ENCODE data around the gene SLC35B2. TPM values are rescaled to one million over a fixed set of nuclear protein-coding genes. Genes with fewer than 3 reads are reported as not detected.

The SLC35B2 gene
- total and polyA plus RNA-seq, 9 of the 15 experiments (the other 6 are each of a cell fraction or from before 2014, with no cell fraction given): 14.5 to 59.1 (median 47.1) TPM

DNA sequence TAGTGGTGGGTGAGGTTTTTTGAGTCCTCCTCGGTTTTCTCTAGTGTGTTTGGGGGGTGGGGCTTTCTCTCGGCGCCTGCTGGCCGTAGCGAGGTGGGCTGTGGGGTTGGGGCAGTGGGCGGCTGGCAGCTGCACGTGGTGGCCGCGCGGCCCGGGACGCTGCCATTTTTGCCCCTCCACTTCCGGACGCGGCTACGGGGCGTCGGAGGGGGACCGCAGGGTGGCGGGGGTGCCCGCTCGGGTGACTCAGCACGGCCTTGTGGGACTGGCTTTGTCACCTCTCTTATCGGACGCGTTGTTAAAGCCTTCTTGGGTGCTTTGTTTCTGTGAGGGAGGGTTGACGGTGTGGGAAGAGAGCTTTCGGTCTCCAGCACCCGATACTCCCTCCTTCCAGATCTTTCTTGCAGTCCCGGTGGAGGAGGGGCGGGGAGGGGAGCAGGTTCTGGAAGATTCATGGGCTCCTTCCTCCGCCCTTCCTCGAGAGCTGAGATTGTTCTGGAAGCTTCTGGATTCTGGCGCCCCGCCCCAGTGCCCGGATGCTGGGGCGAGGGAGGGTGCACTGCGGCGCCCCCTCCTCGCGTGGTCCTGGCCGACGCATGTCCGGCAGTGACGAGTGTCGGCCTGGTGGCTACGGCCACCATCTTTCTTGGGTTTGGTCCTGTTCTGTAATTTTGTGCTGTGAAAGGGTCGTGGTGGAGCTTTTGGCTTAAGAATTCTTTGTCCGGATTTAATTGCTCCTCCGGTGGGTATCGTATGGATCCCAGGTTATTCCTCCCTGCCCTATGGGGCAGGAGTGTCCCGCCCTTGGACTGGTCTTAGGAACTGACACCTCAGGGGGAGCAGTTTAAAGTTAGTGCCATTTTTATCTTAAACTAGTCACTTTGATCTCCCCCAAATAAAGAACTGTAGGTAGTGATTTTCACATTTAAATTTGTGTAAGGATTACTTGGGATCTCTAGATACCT lies 9.7 kb downstream of the SLC35B2 start (continued):
- TF ChIP-seq FOXP4 (CRISPR knock-in tag; IDR thresholded peaks at IDR 0.05; ENCODE audit: borderline replicate concordance) (peak; percentile 33; the same call in 1 of the 2 replicates), DDX20 (tag; IDR thresholded peaks at IDR 0.05; ENCODE audit: low read depth) (no peak), CEBPZ (IDR thresholded peaks at IDR 0.05; ENCODE audit: borderline replicate concordance, low read depth, low read length) (no peak), SRF (CRISPR knock-in tag; IDR thresholded peaks at IDR 0.05) (peak; percentile 74 to 82; a peak in 3 of 4 replicates), SNAPC5 (CRISPR knock-in tag; IDR thresholded peaks at IDR 0.05) (no peak), ZNF583 (CRISPR knock-in tag; IDR thresholded peaks at IDR 0.05) (peak; percentile 28; the same call in 1 of the 2 replicates), ZBTB8A (IDR thresholded peaks at IDR 0.05; ENCODE audit: partially characterized antibody) (no peak), ADNP (tag; IDR thresholded peaks at IDR 0.05) (no peak), ZNF282 (CRISPR knock-in tag; IDR thresholded peaks at IDR 0.05) (peak; percentile 15; the same call in 1 of the 2 replicates), NFRKB (IDR thresholded peaks at IDR 0.05; ENCODE audit: low read depth) (peak; percentile 92), MEIS2 (IDR thresholded peaks at IDR 0.05; ENCODE audit: partially characterized antibody) (peak; percentile 39), ZNF253 (CRISPR knock-in tag; conservative IDR thresholded peaks at IDR 0.05) (no peak), SLC30A9 (CRISPR knock-in tag; IDR thresholded peaks at IDR 0.05) (no peak), ZNF717 (CRISPR knock-in tag; IDR thresholded peaks at IDR 0.05) (no peak), STAG1 (CRISPR knock-in tag; IDR thresholded peaks at IDR 0.05; ENCODE audit: borderline replicate concordance) (peak; percentile 8; the same call in 1 of the 2 replicates), HNRNPL (IDR thresholded peaks at IDR 0.05; ENCODE audit: low read depth, low read length) (peak; percentile 93), ZNF431 (CRISPR knock-in tag; IDR thresholded peaks at IDR 0.05) (peak; percentile 4; the same call in 1 of the 2 replicates), FOXK2 (conservative IDR thresholded peaks at IDR 0.05 in 1 of 2, IDR thresholded peaks at IDR 0.05 in 1 of 2; ENCODE audit: low read depth in 2 of 2) (peak in 1 of 2 experiments; percentile 19; a peak in 3 of 4 replicates), ZBED1 (IDR thresholded peaks at IDR 0.05) (no peak)
- TF ChIP-seq, protein P1, sequence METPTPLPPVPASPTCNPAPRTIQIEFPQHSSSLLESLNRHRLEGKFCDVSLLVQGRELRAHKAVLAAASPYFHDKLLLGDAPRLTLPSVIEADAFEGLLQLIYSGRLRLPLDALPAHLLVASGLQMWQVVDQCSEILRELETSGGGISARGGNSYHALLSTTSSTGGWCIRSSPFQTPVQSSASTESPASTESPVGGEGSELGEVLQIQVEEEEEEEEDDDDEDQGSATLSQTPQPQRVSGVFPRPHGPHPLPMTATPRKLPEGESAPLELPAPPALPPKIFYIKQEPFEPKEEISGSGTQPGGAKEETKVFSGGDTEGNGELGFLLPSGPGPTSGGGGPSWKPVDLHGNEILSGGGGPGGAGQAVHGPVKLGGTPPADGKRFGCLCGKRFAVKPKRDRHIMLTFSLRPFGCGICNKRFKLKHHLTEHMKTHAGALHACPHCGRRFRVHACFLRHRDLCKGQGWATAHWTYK (CRISPR knock-in tag; IDR thresholded peaks at IDR 0.05): peak; percentile 90; the same call in 1 of the 2 replicates

Data from K562 (cell line).